NCI-H146 treated with DMSO at 0.1 percent for 48 hours (cell line): Measurements from ENCODE around the gene LRRN4CL.
"Not testable (repeated sequence)": the region's sequence is repeated elsewhere in the genome, so short reads cannot be mapped to it uniquely, and the experiment has no call there.

ENCODE experiments used
- DNase-seq: peaks from one replicate; lab custom pipeline; 2025; ENCODE audit not compliant: unreplicated experiment; lab: John Stamatoyannopoulos, UW

LRRN4CL gene

GRCh38 chr11:62710001-62710345, 20.6 kb upstream of the LRRN4CL start:
- no peak for DNase-seq

GRCh38 chr11:62709247-62710000, 20.1 kb upstream of the LRRN4CL start:
- DNase-seq, result peak; percentile 97

- peak; percentile 77 for DNase-seq
Measured at GRCh38 chr11:62708793-62709192, 19.5 kb upstream of the LRRN4CL start.

- no peak for DNase-seq
Measured at GRCh38 chr11:62708392-62708791, 19.1 kb upstream of the LRRN4CL start.

GRCh38 chr11:62707277-62707861, 18.0 kb upstream of the LRRN4CL start, which contains the start of the genes BSCL2 and GNG3:
TSS of gene BSCL2 (minus strand) at chr11:62707424. CDS start at chr11:62707195, 229 bp downstream.
TSS of gene GNG3 (plus strand) at chr11:62707676. CDS start at chr11:62708296, 620 bp downstream.
- DNase-seq, result no peak

GRCh38 chr11:62706850-62707247, 17.5 kb upstream of the LRRN4CL start:
- DNase-seq, result no peak

GRCh38 chr11:62705880-62706849, 16.8 kb upstream of the LRRN4CL start:
- peak; percentile 89 for DNase-seq

- peak; percentile 37 for DNase-seq
Measured at GRCh38 chr11:62705413-62705812, 16.1 kb upstream of the LRRN4CL start.

GRCh38 chr11:62703921-62704320, 14.6 kb upstream of the LRRN4CL start:
- DNase-seq, result not testable (repeated sequence)

GRCh38 chr11:62702246-62702645, 12.9 kb upstream of the LRRN4CL start:
- no peak for DNase-seq

GRCh38 chr11:62694455-62695167, 5.3 kb upstream of the LRRN4CL start:
- peak; percentile 25 for DNase-seq

- DNase-seq, result not testable (repeated sequence)
Measured at GRCh38 chr11:62693624-62694023, 4.3 kb upstream of the LRRN4CL start.

GRCh38 chr11:62688491-62688890, 839 bp downstream of the LRRN4CL start:
- DNase-seq, result no peak

GRCh38 chr11:62687508-62688396, 1.6 kb downstream of the LRRN4CL start:
- DNase-seq, result no peak

- no peak for DNase-seq
Measured at GRCh38 chr11:62682518-62682917, 6.8 kb downstream of the LRRN4CL start.

GRCh38 chr11:62680825-62681240, 8.5 kb downstream of the LRRN4CL start:
- DNase-seq, result peak; percentile 37

- DNase-seq, result peak; percentile 81
Measured at GRCh38 chr11:62678770-62679696, 10.3 kb downstream of the LRRN4CL start, which contains the start of gene UBXN1. TSS of gene UBXN1 (minus strand) at chr11:62679073. CDS start at chr11:62678923, 150 bp downstream.

- no peak for DNase-seq
Measured at GRCh38 chr11:62678433-62678769, 10.9 kb downstream of the LRRN4CL start.

GRCh38 chr11:62677714-62678113, 11.6 kb downstream of the LRRN4CL start:
- no peak for DNase-seq
